ENCODE results near the gene SMOC2.

DNA sequence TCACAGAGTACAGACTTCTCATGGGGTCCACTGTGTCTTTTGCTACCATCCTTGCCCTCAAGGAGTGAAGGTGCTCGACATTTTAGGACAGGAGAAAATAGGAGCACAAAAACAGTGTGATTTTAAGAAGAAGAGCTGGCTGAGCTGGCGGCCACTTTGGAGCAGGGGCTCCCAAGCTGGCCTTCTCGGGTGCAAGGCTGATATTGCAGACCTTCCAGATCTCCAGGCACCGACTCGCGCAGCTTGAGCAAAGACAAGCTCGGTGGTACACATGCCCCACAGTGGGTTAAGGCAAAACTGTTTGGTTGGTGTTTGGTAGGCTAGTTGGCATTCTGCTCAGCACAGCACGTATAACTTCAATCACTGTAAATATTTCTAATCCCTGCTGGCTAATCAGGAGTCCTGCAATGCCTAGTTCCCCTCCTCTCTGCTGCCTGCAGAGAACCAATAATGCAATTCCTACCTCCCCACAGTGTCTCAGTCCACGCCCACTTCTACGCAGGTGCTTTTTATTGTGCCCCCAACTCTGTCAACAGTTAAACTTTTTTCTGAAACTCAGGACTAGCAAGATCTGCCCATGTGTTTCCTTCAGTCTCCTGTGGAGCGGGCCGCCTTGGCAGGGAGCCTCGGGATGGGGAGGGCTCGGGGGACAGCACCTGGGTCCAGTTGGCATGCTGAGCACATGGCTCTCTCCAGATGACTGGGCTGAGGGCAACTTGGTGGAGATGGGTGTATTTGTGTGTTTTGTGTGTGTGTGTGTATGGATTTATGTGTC, 12.7 kb upstream of the SMOC2 start:
- TF ChIP-seq RAD21 (IDR thresholded peaks at IDR 0.05; ENCODE audit: low read length): no peak
- TF ChIP-seq, protein P1, sequence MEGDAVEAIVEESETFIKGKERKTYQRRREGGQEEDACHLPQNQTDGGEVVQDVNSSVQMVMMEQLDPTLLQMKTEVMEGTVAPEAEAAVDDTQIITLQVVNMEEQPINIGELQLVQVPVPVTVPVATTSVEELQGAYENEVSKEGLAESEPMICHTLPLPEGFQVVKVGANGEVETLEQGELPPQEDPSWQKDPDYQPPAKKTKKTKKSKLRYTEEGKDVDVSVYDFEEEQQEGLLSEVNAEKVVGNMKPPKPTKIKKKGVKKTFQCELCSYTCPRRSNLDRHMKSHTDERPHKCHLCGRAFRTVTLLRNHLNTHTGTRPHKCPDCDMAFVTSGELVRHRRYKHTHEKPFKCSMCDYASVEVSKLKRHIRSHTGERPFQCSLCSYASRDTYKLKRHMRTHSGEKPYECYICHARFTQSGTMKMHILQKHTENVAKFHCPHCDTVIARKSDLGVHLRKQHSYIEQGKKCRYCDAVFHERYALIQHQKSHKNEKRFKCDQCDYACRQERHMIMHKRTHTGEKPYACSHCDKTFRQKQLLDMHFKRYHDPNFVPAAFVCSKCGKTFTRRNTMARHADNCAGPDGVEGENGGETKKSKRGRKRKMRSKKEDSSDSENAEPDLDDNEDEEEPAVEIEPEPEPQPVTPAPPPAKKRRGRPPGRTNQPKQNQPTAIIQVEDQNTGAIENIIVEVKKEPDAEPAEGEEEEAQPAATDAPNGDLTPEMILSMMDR (conservative IDR thresholded peaks at IDR 0.05; ENCODE audit: low read depth, low read length): no peak
- no peak for TF ChIP-seq MAZ (IDR thresholded peaks at IDR 0.05; ENCODE audit: borderline replicate concordance, low read depth, low read length)
- no peak for TF ChIP-seq MAFK (IDR thresholded peaks at IDR 0.05; ENCODE audit: low read depth, low read length)
- no peak for TF ChIP-seq POLR2A (IDR thresholded peaks at IDR 0.05; ENCODE audit: low read depth, low read length)
- TF ChIP-seq, protein P2, sequence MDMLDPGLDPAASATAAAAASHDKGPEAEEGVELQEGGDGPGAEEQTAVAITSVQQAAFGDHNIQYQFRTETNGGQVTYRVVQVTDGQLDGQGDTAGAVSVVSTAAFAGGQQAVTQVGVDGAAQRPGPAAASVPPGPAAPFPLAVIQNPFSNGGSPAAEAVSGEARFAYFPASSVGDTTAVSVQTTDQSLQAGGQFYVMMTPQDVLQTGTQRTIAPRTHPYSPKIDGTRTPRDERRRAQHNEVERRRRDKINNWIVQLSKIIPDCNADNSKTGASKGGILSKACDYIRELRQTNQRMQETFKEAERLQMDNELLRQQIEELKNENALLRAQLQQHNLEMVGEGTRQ (IDR thresholded peaks at IDR 0.05; ENCODE audit: low read depth, low read length): no peak
- TF ChIP-seq, protein P3, sequence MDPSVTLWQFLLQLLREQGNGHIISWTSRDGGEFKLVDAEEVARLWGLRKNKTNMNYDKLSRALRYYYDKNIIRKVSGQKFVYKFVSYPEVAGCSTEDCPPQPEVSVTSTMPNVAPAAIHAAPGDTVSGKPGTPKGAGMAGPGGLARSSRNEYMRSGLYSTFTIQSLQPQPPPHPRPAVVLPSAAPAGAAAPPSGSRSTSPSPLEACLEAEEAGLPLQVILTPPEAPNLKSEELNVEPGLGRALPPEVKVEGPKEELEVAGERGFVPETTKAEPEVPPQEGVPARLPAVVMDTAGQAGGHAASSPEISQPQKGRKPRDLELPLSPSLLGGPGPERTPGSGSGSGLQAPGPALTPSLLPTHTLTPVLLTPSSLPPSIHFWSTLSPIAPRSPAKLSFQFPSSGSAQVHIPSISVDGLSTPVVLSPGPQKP (IDR thresholded peaks at IDR 0.05; ENCODE audit: borderline replicate concordance, low read depth, low read length): no peak
- TF ChIP-seq SMC3 (IDR thresholded peaks at IDR 0.05; ENCODE audit: low read depth, low read length): no peak
- TF ChIP-seq BHLHE40 (IDR thresholded peaks at IDR 0.05; ENCODE audit: low read depth, low read length): no peak
- TF ChIP-seq FOS (IDR thresholded peaks at IDR 0.05; ENCODE audit: low read depth, low read length): no peak
- TF ChIP-seq MXI1 (IDR thresholded peaks at IDR 0.05; ENCODE audit: borderline replicate concordance, low read depth, low read length): no peak
- no peak for TF ChIP-seq CEBPB (IDR thresholded peaks at IDR 0.05; ENCODE audit: low read depth, low read length)
- no peak for TF ChIP-seq RCOR1 (IDR thresholded peaks at IDR 0.05; ENCODE audit: insufficient replicate concordance, low read length)
- no peak for TF ChIP-seq NFE2L2 (IDR thresholded peaks at IDR 0.05; ENCODE audit: low read depth, low read length)

All from IMR-90 (cell line).